DOHH2 (cell line): ENCODE measurements around the gene NDRG2.

ENCODE experiments used
- H3F3A ChIP-seq: fragments of 200-600 bp; sonication (generic), shearing (Covaris generic); 2 replicates; pipeline ENCODE4 v1.6.0; 2016; ENCODE audit warnings: antibody characterized with exemption, mild to moderate bottlenecking; ENCODE audit not compliant: control insufficient read depth, insufficient read depth
- H3K27ac ChIP-seq: fragments of 200-600 bp; sonication (generic); 2 replicates; pipeline ENCODE4 v1.5.1; 2014; ENCODE audit warnings: low read depth, mild to moderate bottlenecking, low read length, moderate library complexity
- H3K27me3 ChIP-seq: fragments of 200-600 bp; sonication (generic); 2 replicates; pipeline ENCODE4 v1.6.1; 2014; ENCODE audit warnings: mild to moderate bottlenecking, low read length, mixed read lengths; ENCODE audit not compliant: control insufficient read depth
- H3K36me3 ChIP-seq: fragments of 200-600 bp; sonication (generic); 2 replicates; pipeline ENCODE4 v1.6.1; 2014; ENCODE audit warnings: mild to moderate bottlenecking, low read length, moderate library complexity, mixed read lengths; ENCODE audit not compliant: control insufficient read depth
- H3K4me1 ChIP-seq: fragments of 200-600 bp; sonication (generic); 2 replicates; pipeline ENCODE4 v1.6.1; 2014; ENCODE audit warnings: mild to moderate bottlenecking, low read length, mixed read lengths; ENCODE audit not compliant: control insufficient read depth
- H3K4me2 ChIP-seq: fragments of 200-600 bp; sonication (generic); 2 replicates; pipeline ENCODE4 v1.6.0; 2014; ENCODE audit warnings: mild to moderate bottlenecking, low read length, moderate library complexity
- H3K4me3 ChIP-seq: fragments of 200-600 bp; sonication (generic); 2 replicates; pipeline ENCODE4 v1.5.1; 2014; ENCODE audit warnings: mild to moderate bottlenecking, low read length, mixed read lengths
- H3K79me2 ChIP-seq: fragments of 200-600 bp; sonication (generic); 2 replicates; pipeline ENCODE4 v1.6.1; 2014; ENCODE audit warnings: mild to moderate bottlenecking, low read length, mixed read lengths; ENCODE audit not compliant: control insufficient read depth
- H3K9me2 ChIP-seq: fragments of 200-600 bp; sonication (generic); replicated peaks from 2 replicates; pipeline ENCODE4 v1.6.1; 2014; ENCODE audit warnings: mild to moderate bottlenecking, low read length, mixed read lengths; ENCODE audit not compliant: control insufficient read depth
- H3K9me3 ChIP-seq: fragments of 200-600 bp; sonication (generic); 2 replicates; pipeline ENCODE4 v1.6.1; 2014; ENCODE audit warnings: antibody characterized with exemption, low read length, mixed read lengths; ENCODE audit not compliant: control insufficient read depth, insufficient read depth
- H4K20me1 ChIP-seq: fragments of 200-600 bp; sonication (generic); 2 replicates; pipeline ENCODE4 v1.6.0; 2014; ENCODE audit warnings: low read depth, mild to moderate bottlenecking, antibody characterized with exemption, low read length, moderate library complexity; ENCODE audit not compliant: control insufficient read depth, insufficient read depth
- CTCF ChIP-seq: fragments of 200-600 bp; sonication (generic); IDR thresholded peaks from one replicate; pipeline ENCODE4 v1.5.1; 2014; ENCODE audit warnings: antibody characterized with exemption, mild to moderate bottlenecking, low read depth, low read length; ENCODE audit not compliant: poor library complexity, severe bottlenecking
- EZH2phosphoT487 ChIP-seq: fragments of 200-600 bp; sonication (generic); IDR thresholded peaks from 2 replicates; pipeline ENCODE4 v1.6.1; 2017; ENCODE audit warnings: borderline replicate concordance, mild to moderate bottlenecking, antibody characterized with exemption, low read length, moderate library complexity, mixed read lengths

NDRG2 gene

GRCh38 chr14:21032326-21033132, 7.7 kb upstream of the NDRG2 start:
- TF ChIP-seq CTCF (no peak), EZH2phosphoT487 (no peak)
- Histone ChIP-seq H4K20me1 (no peaks in the 10 kb centered on the region), H3K4me2 (no peak overlapping the region), H3K79me2 (no peaks in the 10 kb centered on the region), H3K27ac (no peak overlapping the region), H3K36me3 (no peaks in the 10 kb centered on the region), H3K9me2 (no peaks in the 10 kb centered on the region), H3K9me3 (no peaks in the 10 kb centered on the region), H3K4me3 (no peak overlapping the region), H3K27me3 (peaks cover 23% of the 10 kb centered on the region), H3F3A (no peaks in the 10 kb centered on the region), H3K4me1 (no peaks in the 10 kb centered on the region)

DNA sequence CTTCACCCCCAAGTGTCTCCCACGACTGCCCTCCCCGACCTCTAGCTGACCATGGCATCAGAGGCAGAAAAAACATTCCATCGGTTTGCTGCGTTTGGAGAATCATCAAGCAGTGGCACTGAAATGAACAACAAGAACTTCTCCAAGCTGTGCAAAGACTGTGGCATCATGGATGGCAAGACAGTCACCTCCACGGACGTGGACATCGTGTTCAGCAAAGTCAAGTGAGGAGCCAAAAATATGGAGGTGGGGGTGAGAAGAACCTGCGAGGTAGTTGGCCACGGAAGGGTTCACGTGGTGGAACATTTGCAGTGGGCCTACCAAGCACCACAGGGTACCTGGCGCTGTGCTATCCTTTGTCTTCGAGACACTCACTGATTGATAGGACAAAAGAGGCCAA, 5.7 kb upstream of the NDRG2 start:
- Histone ChIP-seq H3K4me1 (no peaks in the 10 kb centered on the region), H3K9me3 (no peaks in the 10 kb centered on the region), H3K9me2 (no peaks in the 10 kb centered on the region), H3K27ac (no peak overlapping the region), H3K4me3 (no peak overlapping the region), H3F3A (no peaks in the 10 kb centered on the region), H4K20me1 (no peaks in the 10 kb centered on the region), H3K27me3 (peaks cover 25% of the 10 kb centered on the region), H3K4me2 (no peak overlapping the region), H3K36me3 (no peaks in the 10 kb centered on the region), H3K79me2 (no peaks in the 10 kb centered on the region)
- no peak for TF ChIP-seq EZH2phosphoT487

GRCh38 chr14:21029917-21030316, 5.1 kb upstream of the NDRG2 start, which contains the start of gene TPPP2:
Gene TPPP2, plus strand, starts transcription at chr14:21030217. Its CDS starts 365 bp downstream, at chr14:21030582.
- no peak within 1 kb of the TSS for H3K27ac ChIP-seq
- no peaks in the 10 kb centered on the region for H3K9me3 ChIP-seq
- H3K9me2 ChIP-seq: no peaks in the 10 kb centered on the region
- H3F3A ChIP-seq: no peaks in the 10 kb centered on the region
- peaks cover 27% of the 10 kb centered on the region for H3K27me3 ChIP-seq
- no peak for TF ChIP-seq CTCF
- no peak for TF ChIP-seq EZH2phosphoT487
- H3K36me3 ChIP-seq: no peaks in the 10 kb centered on the region
- no peak within 1 kb of the TSS for H3K4me3 ChIP-seq
- H3K79me2 ChIP-seq: no peaks in the 10 kb centered on the region
- H3K4me1 ChIP-seq: no peaks in the 10 kb centered on the region
- H4K20me1 ChIP-seq: no peaks in the 10 kb centered on the region
- no peak within 1 kb of the TSS for H3K4me2 ChIP-seq

GRCh38 chr14:21026988-21027315, 2.1 kb upstream of the NDRG2 start:
- Histone ChIP-seq H3K27me3 (peaks cover 41% of the 10 kb centered on the region), H3K9me3 (no peaks in the 10 kb centered on the region)

More at GRCh38 chr14:21026988-21027315, 2.1 kb upstream of the NDRG2 start:
- H3K36me3 ChIP-seq: no peaks in the 10 kb centered on the region
- no peaks in the 10 kb centered on the region for H3F3A ChIP-seq
- H4K20me1 ChIP-seq: no peaks in the 10 kb centered on the region
- no peaks in the 10 kb centered on the region for H3K4me1 ChIP-seq
- no peaks in the 10 kb centered on the region for H3K9me2 ChIP-seq
- no peak overlapping the region for H3K4me3 ChIP-seq
- H3K79me2 ChIP-seq: no peaks in the 10 kb centered on the region
- TF ChIP-seq CTCF: no peak
- TF ChIP-seq EZH2phosphoT487: no peak
- no peak overlapping the region for H3K27ac ChIP-seq
- H3K4me2 ChIP-seq: no peak overlapping the region
